Fibroblast of pulmonary artery (primary cell): ENCODE results near the gene PPP4C.

Source experiments
- DNase-seq: peaks from one replicate; pipeline ENCODE4 v3.0.0-alpha.2; 2010; ENCODE audit warnings: low read depth
- H3K4me3 ChIP-seq: replicated peaks from 2 replicates; pipeline ENCODE4 v1.5.1; 2011; ENCODE audit warnings: low read depth, mild to moderate bottlenecking, control low read depth, low read length, moderate library complexity
- TF ChIP-seq, protein P1 (sequence below): IDR thresholded peaks from 2 replicates; pipeline ENCODE4 v1.5.1; 2011; ENCODE audit warnings: mild to moderate bottlenecking, control low read depth, low read length, inconsistent platforms; ENCODE audit errors: missing control alignments

The PPP4C gene

GRCh38 chr16:30086291-30087140 is 10.7 kb downstream of the PPP4C start:
- DNase-seq, result no peak
- H3K4me3 ChIP-seq, result no peak overlapping the region
- TF ChIP-seq, protein P1, sequence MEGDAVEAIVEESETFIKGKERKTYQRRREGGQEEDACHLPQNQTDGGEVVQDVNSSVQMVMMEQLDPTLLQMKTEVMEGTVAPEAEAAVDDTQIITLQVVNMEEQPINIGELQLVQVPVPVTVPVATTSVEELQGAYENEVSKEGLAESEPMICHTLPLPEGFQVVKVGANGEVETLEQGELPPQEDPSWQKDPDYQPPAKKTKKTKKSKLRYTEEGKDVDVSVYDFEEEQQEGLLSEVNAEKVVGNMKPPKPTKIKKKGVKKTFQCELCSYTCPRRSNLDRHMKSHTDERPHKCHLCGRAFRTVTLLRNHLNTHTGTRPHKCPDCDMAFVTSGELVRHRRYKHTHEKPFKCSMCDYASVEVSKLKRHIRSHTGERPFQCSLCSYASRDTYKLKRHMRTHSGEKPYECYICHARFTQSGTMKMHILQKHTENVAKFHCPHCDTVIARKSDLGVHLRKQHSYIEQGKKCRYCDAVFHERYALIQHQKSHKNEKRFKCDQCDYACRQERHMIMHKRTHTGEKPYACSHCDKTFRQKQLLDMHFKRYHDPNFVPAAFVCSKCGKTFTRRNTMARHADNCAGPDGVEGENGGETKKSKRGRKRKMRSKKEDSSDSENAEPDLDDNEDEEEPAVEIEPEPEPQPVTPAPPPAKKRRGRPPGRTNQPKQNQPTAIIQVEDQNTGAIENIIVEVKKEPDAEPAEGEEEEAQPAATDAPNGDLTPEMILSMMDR, result no peak

DNA sequence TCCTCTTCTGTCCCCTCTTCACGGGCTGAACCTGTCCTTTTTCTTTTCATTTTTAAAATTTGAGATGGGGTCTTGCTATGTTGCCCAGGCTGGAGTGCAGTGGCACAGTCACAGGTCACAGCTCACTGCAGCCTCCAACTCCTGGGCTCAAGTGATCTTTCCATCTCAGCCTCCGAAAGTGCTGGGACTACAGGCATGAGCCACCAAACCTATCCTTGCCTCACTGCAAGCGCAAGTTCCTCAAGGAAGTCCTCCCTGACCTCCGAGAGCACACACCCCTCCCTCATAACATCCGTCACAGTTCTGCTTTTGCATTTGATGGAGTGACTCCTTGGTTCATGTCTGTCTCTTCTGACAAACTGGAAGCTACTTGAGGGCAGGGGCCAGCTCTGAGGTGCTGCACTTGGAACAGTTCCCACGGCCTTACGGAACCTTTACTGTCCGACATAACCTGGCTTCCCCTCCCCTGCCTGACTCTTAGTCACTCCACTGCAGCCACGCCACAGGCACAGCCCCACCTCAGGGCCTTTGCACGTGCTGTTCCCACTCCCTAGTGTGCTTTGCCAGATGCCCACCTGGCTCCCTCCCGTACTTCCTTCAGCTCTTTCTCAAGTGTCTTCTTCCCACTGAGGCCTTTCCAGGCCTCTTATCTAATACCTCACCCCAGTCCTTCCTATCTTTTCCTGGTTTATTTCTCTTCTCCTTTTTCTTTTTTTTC is 11.5 kb downstream of the PPP4C start:
- DNase-seq, result no peak
- TF ChIP-seq, protein P1, result no peak
- no peak overlapping the region for H3K4me3 ChIP-seq

GRCh38 chr16:30088237-30088831 is 12.5 kb downstream of the PPP4C start:
- no peak for DNase-seq
- no peak overlapping the region for H3K4me3 ChIP-seq
- TF ChIP-seq, protein P1, result no peak

DNA sequence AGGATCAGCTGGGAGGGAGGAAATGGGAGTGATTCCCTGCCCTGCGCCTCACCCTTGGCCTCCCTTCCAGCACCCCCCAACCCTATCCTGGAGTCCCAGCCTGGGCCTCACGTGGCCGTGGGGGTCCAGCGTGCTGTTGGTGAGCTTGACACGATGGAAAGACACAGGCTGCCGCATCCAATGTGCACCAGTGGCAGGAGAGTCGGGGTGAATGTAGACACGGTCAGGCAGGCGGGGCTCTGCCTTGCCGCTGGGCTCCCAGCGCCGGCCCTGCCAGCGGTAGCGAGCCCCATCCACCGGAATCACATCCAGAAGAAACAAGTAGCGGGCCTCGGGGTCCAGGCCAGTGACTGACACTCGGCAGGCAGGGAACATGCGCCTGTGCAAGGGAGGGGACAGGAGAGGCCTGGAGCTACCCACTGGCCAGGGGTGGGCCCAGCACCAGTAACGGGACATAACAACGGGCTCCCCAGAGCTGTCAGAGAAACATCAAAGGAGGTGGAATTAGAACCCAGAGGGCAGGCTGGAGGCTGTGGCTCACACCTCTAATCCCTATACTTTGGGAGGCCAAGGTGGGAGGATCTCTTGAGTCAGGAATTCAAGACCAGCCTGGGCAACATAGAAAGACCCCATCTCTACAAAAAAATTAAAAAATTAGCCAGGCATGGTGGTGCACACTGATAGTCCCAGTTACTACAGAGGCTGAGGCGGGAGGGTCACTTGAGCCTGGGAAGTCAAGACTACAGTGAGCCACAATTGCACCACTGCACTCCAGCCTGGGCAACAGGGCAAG is 13.2 kb downstream of the PPP4C start:
- TF ChIP-seq, protein P1, result no peak
- no peak for DNase-seq
- H3K4me3 ChIP-seq, result no peak overlapping the region

GRCh38 chr16:30090610-30091331 is 15.0 kb downstream of the PPP4C start:
- TF ChIP-seq, protein P1, result no peak
- DNase-seq, result no peak
- H3K4me3 ChIP-seq, result no peak overlapping the region
